HepG2 (cell line): ENCODE data around the gene PTGR3.

Source experiments
- CHD2 ChIP-seq: IDR thresholded peaks from 2 replicates; pipeline ENCODE4 v1.6.1; 2011; ENCODE audit warnings: low read depth, low read length, improper control_type of control experiment
- EZH2 ChIP-seq: conservative IDR thresholded peaks from 2 replicates; pipeline ENCODE4 v1.6.1; 2012; ENCODE audit warnings: mild to moderate bottlenecking, low read depth, low read length, moderate library complexity
- IRF2 ChIP-seq: IDR thresholded peaks from 2 replicates; pipeline ENCODE4 v1.6.1; 2018; ENCODE audit warnings: missing genetic modification reagents, missing compliant biosample characterization
- JUN ChIP-seq: sonication (generic); formaldehyde crosslinking; IDR thresholded peaks from 2 replicates; pipeline ENCODE4 v1.4.0; 2020; ENCODE audit warnings: mild to moderate bottlenecking, missing genetic modification reagents
- MYNN ChIP-seq: sonication (generic); formaldehyde crosslinking; IDR thresholded peaks from 2 replicates; pipeline ENCODE4 v1.4.0; 2020; ENCODE audit warnings: mild to moderate bottlenecking, low read depth, missing genetic modification reagents
- NFRKB ChIP-seq: fragments of 450-650 bp; IDR thresholded peaks from 2 replicates; pipeline ENCODE4 v1.6.1; 2017
- TF ChIP-seq, protein P1 (sequence below): sonication (generic); formaldehyde crosslinking; IDR thresholded peaks from 2 replicates; pipeline ENCODE4 v1.9.0; 2021; ENCODE audit warnings: missing genetic modification reagents, mild to moderate bottlenecking, borderline replicate concordance
- TF ChIP-seq, protein P2 (sequence below): sonication (generic); formaldehyde crosslinking; IDR thresholded peaks from 2 replicates; pipeline ENCODE4 v1.8.1; 2023; ENCODE audit warnings: mild to moderate bottlenecking, moderate library complexity, missing genetic modification reagents
- TF ChIP-seq, protein P3 (sequence below): sonication (generic); formaldehyde crosslinking; IDR thresholded peaks from 2 replicates; pipeline ENCODE4 v1.5.0; 2020; ENCODE audit warnings: missing genetic modification reagents, mild to moderate bottlenecking, borderline replicate concordance
- TF ChIP-seq, protein P4 (sequence below): sonication (generic); formaldehyde crosslinking; IDR thresholded peaks from 2 replicates; pipeline ENCODE4 v1.5.0; 2020; ENCODE audit warnings: mild to moderate bottlenecking, missing genetic modification reagents
- TF ChIP-seq, protein P5 (sequence below), 2 experiments: IDR thresholded peaks; 2 replicates each; pipeline ENCODE4 v1.6.1; 2011 to 2012; ENCODE audit warnings: low read length in 2 of 2, borderline replicate concordance in 1 of 2, low read depth in 1 of 2, mild to moderate bottlenecking in 1 of 2, moderate library complexity in 1 of 2
- TF ChIP-seq, protein P6 (sequence below): sonication (generic); formaldehyde crosslinking; IDR thresholded peaks from 2 replicates; pipeline ENCODE4 v1.5.0; 2020; ENCODE audit warnings: mild to moderate bottlenecking, missing genetic modification reagents, moderate library complexity

DNA sequence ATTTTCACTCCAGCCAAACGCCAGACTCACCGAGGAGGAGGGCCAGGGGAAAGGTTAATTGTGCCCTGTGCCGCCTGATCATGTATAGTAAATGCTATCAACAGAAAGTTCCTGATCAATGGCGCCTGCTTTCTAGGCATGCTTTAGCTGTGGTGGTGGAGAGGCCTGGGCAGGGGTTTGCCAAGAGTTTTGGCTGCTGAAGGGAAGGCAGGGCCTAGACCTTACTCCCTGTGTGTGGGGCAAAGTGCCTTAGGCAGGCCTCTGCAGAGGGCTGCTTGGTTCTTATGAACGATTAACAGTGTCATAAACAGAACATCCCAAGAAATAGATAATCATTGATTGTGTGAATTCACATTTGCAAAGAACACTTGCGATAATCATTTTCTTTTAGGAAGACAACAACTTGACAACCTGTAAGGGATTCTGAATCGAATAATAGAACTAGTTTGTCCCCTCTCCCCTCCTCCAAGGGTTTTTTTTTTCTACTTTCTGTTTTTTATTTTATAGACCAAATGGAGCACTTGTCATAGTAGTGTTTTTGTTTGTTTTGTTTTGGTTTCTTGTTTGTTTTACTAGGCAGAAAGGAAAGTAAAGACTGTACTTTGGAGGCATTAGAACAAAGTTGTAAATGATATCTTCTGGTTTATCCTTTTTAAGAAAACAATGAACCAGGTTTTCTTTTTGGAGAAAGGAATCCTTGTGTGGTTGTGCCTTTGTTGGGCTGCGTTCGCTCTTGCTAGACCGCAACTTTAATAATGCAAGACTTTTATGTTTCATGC, 8.2 kb upstream of the PTGR3 start:
- TF ChIP-seq MYNN (CRISPR knock-in tag) = no peak
- TF ChIP-seq, protein P1, sequence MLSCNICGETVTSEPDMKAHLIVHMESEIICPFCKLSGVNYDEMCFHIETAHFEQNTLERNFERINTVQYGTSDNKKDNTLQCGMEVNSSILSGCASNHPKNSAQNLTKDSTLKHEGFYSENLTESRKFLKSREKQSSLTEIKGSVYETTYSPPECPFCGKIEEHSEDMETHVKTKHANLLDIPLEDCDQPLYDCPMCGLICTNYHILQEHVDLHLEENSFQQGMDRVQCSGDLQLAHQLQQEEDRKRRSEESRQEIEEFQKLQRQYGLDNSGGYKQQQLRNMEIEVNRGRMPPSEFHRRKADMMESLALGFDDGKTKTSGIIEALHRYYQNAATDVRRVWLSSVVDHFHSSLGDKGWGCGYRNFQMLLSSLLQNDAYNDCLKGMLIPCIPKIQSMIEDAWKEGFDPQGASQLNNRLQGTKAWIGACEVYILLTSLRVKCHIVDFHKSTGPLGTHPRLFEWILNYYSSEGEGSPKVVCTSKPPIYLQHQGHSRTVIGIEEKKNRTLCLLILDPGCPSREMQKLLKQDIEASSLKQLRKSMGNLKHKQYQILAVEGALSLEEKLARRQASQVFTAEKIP = no peak
- TF ChIP-seq, protein P2, sequence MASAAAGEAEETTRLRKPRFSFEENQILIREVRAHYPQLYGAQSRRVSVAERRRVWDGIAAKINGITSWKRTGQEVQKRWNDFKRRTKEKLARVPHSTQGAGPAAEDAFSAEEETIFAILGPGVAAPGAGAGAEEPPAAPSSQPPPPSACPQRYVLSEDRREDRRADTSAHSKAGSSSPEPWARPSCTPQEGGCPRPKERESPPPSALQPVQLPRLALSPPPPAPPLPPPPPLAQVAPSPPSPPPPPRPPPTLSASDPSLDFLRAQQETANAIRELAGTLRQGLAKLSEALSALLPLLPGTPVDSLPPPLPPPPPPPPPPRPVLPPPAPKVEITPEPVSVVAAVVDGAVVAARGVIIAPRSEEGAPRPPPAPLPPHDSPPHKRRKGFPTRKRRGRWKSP (CRISPR knock-in tag) = no peak
- no peak for TF ChIP-seq JUN (CRISPR knock-in tag)
- TF ChIP-seq, protein P3, sequence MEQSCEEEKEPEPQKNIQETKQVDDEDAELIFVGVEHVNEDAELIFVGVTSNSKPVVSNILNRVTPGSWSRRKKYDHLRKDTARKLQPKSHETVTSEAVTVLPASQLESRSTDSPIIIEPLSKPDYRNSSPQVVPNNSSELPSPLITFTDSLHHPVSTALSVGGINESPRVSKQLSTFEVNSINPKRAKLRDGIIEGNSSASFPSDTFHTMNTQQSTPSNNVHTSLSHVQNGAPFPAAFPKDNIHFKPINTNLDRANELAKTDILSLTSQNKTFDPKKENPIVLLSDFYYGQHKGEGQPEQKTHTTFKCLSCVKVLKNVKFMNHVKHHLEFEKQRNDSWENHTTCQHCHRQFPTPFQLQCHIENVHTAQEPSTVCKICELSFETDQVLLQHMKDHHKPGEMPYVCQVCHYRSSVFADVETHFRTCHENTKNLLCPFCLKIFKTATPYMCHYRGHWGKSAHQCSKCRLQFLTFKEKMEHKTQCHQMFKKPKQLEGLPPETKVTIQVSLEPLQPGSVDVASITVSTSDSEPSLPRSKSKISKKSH = no peak
- TF ChIP-seq, protein P4, sequence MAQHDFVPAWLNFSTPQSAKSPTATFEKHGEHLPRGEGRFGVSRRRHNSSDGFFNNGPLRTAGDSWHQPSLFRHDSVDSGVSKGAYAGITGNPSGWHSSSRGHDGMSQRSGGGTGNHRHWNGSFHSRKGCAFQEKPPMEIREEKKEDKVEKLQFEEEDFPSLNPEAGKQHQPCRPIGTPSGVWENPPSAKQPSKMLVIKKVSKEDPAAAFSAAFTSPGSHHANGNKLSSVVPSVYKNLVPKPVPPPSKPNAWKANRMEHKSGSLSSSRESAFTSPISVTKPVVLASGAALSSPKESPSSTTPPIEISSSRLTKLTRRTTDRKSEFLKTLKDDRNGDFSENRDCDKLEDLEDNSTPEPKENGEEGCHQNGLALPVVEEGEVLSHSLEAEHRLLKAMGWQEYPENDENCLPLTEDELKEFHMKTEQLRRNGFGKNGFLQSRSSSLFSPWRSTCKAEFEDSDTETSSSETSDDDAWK (CRISPR knock-in tag) = no peak
- TF ChIP-seq, protein P5, sequence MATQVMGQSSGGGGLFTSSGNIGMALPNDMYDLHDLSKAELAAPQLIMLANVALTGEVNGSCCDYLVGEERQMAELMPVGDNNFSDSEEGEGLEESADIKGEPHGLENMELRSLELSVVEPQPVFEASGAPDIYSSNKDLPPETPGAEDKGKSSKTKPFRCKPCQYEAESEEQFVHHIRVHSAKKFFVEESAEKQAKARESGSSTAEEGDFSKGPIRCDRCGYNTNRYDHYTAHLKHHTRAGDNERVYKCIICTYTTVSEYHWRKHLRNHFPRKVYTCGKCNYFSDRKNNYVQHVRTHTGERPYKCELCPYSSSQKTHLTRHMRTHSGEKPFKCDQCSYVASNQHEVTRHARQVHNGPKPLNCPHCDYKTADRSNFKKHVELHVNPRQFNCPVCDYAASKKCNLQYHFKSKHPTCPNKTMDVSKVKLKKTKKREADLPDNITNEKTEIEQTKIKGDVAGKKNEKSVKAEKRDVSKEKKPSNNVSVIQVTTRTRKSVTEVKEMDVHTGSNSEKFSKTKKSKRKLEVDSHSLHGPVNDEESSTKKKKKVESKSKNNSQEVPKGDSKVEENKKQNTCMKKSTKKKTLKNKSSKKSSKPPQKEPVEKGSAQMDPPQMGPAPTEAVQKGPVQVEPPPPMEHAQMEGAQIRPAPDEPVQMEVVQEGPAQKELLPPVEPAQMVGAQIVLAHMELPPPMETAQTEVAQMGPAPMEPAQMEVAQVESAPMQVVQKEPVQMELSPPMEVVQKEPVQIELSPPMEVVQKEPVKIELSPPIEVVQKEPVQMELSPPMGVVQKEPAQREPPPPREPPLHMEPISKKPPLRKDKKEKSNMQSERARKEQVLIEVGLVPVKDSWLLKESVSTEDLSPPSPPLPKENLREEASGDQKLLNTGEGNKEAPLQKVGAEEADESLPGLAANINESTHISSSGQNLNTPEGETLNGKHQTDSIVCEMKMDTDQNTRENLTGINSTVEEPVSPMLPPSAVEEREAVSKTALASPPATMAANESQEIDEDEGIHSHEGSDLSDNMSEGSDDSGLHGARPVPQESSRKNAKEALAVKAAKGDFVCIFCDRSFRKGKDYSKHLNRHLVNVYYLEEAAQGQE (IDR thresholded peaks at IDR 0.05; ENCODE audit: borderline replicate concordance in 1 of 2, low read depth in 1 of 2, low read length in 2 of 2) = no peak
- TF ChIP-seq NFRKB = no peak
- no peak for TF ChIP-seq CHD2
- no peak for TF ChIP-seq EZH2
- TF ChIP-seq, protein P6, sequence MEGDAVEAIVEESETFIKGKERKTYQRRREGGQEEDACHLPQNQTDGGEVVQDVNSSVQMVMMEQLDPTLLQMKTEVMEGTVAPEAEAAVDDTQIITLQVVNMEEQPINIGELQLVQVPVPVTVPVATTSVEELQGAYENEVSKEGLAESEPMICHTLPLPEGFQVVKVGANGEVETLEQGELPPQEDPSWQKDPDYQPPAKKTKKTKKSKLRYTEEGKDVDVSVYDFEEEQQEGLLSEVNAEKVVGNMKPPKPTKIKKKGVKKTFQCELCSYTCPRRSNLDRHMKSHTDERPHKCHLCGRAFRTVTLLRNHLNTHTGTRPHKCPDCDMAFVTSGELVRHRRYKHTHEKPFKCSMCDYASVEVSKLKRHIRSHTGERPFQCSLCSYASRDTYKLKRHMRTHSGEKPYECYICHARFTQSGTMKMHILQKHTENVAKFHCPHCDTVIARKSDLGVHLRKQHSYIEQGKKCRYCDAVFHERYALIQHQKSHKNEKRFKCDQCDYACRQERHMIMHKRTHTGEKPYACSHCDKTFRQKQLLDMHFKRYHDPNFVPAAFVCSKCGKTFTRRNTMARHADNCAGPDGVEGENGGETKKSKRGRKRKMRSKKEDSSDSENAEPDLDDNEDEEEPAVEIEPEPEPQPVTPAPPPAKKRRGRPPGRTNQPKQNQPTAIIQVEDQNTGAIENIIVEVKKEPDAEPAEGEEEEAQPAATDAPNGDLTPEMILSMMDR (CRISPR knock-in tag) = no peak
- TF ChIP-seq IRF2 (CRISPR knock-in tag) = no peak
